Measurements from ENCODE around the gene FAM20C.

FAM20C gene

GRCh38 chr7:291373-292092 is 99.2 kb downstream of the FAM20C start:
- no peaks in the 10 kb centered on the region for H4K20me1 ChIP-seq (ENCODE audit: insufficient read depth, low read length)
- no peak overlapping the region for H3K4me2 ChIP-seq (ENCODE audit: low read length)
- H3K9me3 ChIP-seq (ENCODE audit: insufficient read depth, low read length) = no peaks in the 10 kb centered on the region
- no peak overlapping the region for H3K27ac ChIP-seq (ENCODE audit: low read length)
- no peaks in the 10 kb centered on the region for H3K79me2 ChIP-seq (ENCODE audit: low read length)
- H3K36me3 ChIP-seq (replicated peaks; ENCODE audit: low read depth, low read length) = no peaks in the 10 kb centered on the region
- no peak overlapping the region for H2AFZ ChIP-seq (ENCODE audit: low read depth, low read length)
- H3K27me3 ChIP-seq (ENCODE audit: low read depth, low read length) = no peaks in the 10 kb centered on the region
- H3K9ac ChIP-seq (ENCODE audit: low read length) = no peak overlapping the region
- H3K4me1 ChIP-seq (ENCODE audit: low read length) = no peaks in the 10 kb centered on the region
- no peak overlapping the region for H3K4me3 ChIP-seq (ENCODE audit: low read length)
- no peak for TF ChIP-seq CTCF (IDR thresholded peaks at IDR 0.05; ENCODE audit: low read depth, low read length)
- TF ChIP-seq EZH2phosphoT487 (IDR thresholded peaks at IDR 0.05; ENCODE audit: low read depth) = no peak

GRCh38 chr7:292226-292625 is 99.9 kb downstream of the FAM20C start:
- no peak overlapping the region for H3K27ac ChIP-seq (ENCODE audit: low read length)
- no peaks in the 10 kb centered on the region for H3K27me3 ChIP-seq (ENCODE audit: low read depth, low read length)
- TF ChIP-seq EZH2phosphoT487 (IDR thresholded peaks at IDR 0.05; ENCODE audit: low read depth) (no peak), CTCF (IDR thresholded peaks at IDR 0.05; ENCODE audit: low read depth, low read length) (no peak)

GRCh38 chr7:292826-293225 is 100.5 kb downstream of the FAM20C start:
- Histone ChIP-seq H3K4me3 (ENCODE audit: low read length) (no peak overlapping the region), H3K79me2 (ENCODE audit: low read length) (no peaks in the 10 kb centered on the region), H3K4me1 (ENCODE audit: low read length) (no peaks in the 10 kb centered on the region), H3K9me3 (ENCODE audit: insufficient read depth, low read length) (no peaks in the 10 kb centered on the region), H4K20me1 (ENCODE audit: insufficient read depth, low read length) (no peaks in the 10 kb centered on the region), H3K27ac (ENCODE audit: low read length) (no peak overlapping the region), H3K9ac (ENCODE audit: low read length) (no peak overlapping the region), H3K27me3 (ENCODE audit: low read depth, low read length) (no peaks in the 10 kb centered on the region), H2AFZ (ENCODE audit: low read depth, low read length) (no peak overlapping the region), H3K4me2 (ENCODE audit: low read length) (no peak overlapping the region), H3K36me3 (replicated peaks; ENCODE audit: low read depth, low read length) (no peaks in the 10 kb centered on the region)
- no peak for TF ChIP-seq EZH2phosphoT487 (IDR thresholded peaks at IDR 0.05; ENCODE audit: low read depth)
- no peak for TF ChIP-seq CTCF (IDR thresholded peaks at IDR 0.05; ENCODE audit: low read depth, low read length)

More at GRCh38 chr7:292226-292625, 99.9 kb downstream of the FAM20C start:
- no peaks in the 10 kb centered on the region for H3K36me3 ChIP-seq (replicated peaks; ENCODE audit: low read depth, low read length)
- no peaks in the 10 kb centered on the region for H4K20me1 ChIP-seq (ENCODE audit: insufficient read depth, low read length)
- no peak overlapping the region for H2AFZ ChIP-seq (ENCODE audit: low read depth, low read length)
- H3K9ac ChIP-seq (ENCODE audit: low read length) = no peak overlapping the region
- no peaks in the 10 kb centered on the region for H3K79me2 ChIP-seq (ENCODE audit: low read length)
- no peaks in the 10 kb centered on the region for H3K9me3 ChIP-seq (ENCODE audit: insufficient read depth, low read length)
- no peak overlapping the region for H3K4me3 ChIP-seq (ENCODE audit: low read length)
- H3K4me1 ChIP-seq (ENCODE audit: low read length) = no peaks in the 10 kb centered on the region
- H3K4me2 ChIP-seq (ENCODE audit: low read length) = no peak overlapping the region

- Histone ChIP-seq H3K27ac (ENCODE audit: low read length) (no peak overlapping the region), H3K36me3 (replicated peaks; ENCODE audit: low read depth, low read length) (no peaks in the 10 kb centered on the region), H3K4me2 (ENCODE audit: low read length) (no peak overlapping the region), H3K79me2 (ENCODE audit: low read length) (no peaks in the 10 kb centered on the region), H3K4me3 (ENCODE audit: low read length) (no peak overlapping the region), H2AFZ (ENCODE audit: low read depth, low read length) (no peak overlapping the region), H3K27me3 (ENCODE audit: low read depth, low read length) (no peaks in the 10 kb centered on the region), H3K9ac (ENCODE audit: low read length) (no peak overlapping the region), H4K20me1 (ENCODE audit: insufficient read depth, low read length) (no peaks in the 10 kb centered on the region), H3K4me1 (ENCODE audit: low read length) (no peaks in the 10 kb centered on the region), H3K9me3 (ENCODE audit: insufficient read depth, low read length) (no peaks in the 10 kb centered on the region)
- TF ChIP-seq EZH2phosphoT487 (IDR thresholded peaks at IDR 0.05; ENCODE audit: low read depth) (no peak), CTCF (IDR thresholded peaks at IDR 0.05; ENCODE audit: low read depth, low read length) (no peak)
Measured at GRCh38 chr7:293681-294439, 101.5 kb downstream of the FAM20C start.
